Measurements from ENCODE around the gene POLE3. TPM values are rescaled to one million over a fixed set of nuclear protein-coding genes. Genes with fewer than 3 reads are reported as not detected.
A peak's percentile ranks its signal among the peaks of the same experiment; 100 is the strongest.
"Not testable (repeated sequence)": the region's sequence is repeated elsewhere in the genome, so short reads cannot be mapped to it uniquely, and the experiment has no call there.

POLE3 gene, protein sequence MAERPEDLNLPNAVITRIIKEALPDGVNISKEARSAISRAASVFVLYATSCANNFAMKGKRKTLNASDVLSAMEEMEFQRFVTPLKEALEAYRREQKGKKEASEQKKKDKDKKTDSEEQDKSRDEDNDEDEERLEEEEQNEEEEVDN
- 46.6 TPM for polyA plus RNA-seq (ENCODE audit: insufficient read length)

DNA sequence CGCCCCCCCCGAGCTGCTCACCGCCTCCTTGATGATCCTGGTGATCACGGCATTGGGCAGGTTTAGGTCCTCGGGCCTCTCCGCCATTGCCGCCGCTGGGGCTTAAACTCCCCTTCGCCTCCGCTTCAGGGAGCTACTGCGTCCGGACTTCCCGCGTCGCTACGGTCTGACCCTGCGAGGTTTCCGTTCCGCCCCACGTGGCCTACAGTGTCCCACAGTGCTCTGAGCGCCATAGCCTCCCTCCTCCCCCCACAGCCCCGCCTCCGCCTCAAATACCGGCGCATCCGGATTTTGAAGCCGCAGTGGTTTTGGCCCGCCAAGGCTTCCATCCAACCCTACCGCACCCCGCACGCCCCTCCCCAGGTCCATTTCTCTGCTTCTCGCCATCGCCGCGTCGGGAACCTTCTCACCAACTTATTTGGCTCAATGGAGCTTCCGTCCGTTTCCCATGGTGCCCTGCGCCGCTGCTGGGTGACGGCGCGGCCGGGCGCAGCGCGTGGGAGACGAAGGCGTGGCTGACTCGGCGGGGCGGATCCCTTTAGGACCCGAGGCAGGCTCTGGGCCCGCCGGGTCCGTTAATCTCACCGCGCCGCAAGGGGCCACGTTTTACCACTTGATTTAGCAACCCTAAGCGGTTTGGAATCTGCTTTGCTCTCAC, at the start of gene POLE3, which contains the start of gene C9orf43:
Gene POLE3, minus strand, starts transcription at position 469 of the 658 bp plus-strand sequence. Its CDS starts 382 bp downstream, at position 87.
Gene C9orf43, plus strand, starts transcription at position 541 of the 658 bp plus-strand sequence. CDS start 2,747 bp downstream, outside the sequence.
- DNase-seq, result peak; percentile 97

GRCh38 chr9:113456235-113456634, 45.8 kb upstream of the POLE3 start:
- no peak for DNase-seq

GRCh38 chr9:113454914-113455761, 44.7 kb upstream of the POLE3 start:
- DNase-seq, result peak; percentile 46

DNA sequence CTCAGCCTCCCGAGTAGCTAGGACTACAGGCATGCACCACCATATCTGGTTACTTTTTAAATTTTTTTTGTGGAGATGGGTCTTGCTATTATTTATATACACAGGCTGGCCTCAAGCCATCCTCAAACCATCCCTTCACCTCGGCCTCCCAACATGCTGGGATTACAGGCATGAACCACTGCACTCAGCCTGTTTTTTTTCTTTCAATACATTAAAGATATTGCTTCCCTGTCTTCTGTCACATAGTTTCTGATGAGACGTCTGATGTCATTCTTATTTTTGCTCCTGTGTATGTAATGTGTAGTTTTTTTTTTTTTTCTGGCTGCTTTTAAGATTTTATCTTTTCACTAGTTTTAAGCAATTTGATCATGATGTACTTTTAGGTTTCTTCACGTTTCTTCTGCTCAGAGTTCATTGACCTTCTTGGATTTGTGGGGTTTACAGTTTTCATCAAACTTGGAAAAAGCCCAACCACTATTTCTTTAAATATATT, 41.7 kb upstream of the POLE3 start:
- no peak for DNase-seq

DNA sequence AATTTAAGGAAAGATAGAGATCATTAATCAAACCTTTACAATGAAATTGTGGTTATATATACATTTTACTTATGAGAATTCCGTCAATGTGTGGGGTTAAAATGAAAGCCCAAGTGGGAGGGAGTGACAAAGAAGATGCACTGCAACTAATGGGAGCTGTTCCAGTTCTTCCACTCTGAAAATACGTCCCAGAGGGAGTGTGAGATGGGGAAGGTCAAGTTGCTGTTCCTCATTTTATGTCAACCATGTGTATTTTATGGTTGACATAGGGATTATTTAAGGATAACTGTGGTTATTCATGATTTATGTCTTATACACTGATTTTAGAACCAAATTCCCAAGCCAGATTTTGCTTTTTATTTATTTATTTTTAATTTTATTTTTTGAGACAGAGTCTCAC, 38.9 kb upstream of the POLE3 start:
- no peak for DNase-seq

GRCh38 chr9:113446323-113446740, 35.9 kb upstream of the POLE3 start:
- DNase-seq, result peak; percentile 47

GRCh38 chr9:113444736-113445135, 34.3 kb upstream of the POLE3 start:
- no peak for DNase-seq

GRCh38 chr9:113437716-113438115, 27.2 kb upstream of the POLE3 start:
- not testable (repeated sequence) for DNase-seq

- DNase-seq, result no peak
Measured at GRCh38 chr9:113436728-113437515, 26.4 kb upstream of the POLE3 start.

GRCh38 chr9:113431191-113431590, 20.7 kb upstream of the POLE3 start:
- DNase-seq, result no peak

- no peak for DNase-seq
Measured at GRCh38 chr9:113428062-113428615, 17.7 kb upstream of the POLE3 start.

DNA sequence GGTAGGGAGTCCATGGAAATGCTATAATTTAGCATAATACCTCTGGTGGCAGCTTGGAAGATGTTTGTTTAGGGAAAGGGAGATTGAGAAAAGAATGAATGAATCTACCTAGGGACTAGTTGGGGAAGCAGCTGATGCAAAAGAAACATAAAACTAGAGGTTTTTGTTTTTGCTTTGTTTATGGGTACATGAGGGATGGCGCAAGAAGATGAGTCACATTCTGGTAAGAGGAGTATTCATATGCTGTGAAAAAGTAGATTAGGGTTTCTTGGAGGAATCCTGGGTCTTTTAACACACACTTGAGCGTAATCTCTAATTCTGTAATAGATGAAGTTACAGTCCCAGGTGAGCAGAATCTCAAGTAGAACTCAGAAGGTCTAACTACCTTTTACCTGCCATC, 17.2 kb upstream of the POLE3 start:
- no peak for DNase-seq

DNA sequence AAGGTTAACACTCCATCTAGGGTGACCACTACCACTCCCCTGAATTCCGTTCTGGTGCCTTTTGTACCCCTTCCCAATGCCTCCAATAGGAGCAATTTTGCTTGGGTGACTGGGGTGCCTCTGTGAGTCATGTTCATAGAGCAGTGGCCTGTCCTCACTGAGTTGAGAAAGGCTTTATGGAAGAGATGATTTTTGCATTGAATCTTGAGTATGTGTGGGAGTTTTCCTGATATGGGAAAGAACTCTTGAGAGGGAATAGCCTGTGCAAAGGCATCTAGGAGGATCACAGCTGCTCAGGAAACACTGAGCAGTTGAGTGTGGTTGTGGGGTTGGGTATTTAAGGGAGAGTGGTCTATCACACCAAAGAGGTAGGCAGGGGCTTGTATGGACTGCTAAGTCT, 16.2 kb upstream of the POLE3 start:
- DNase-seq, result no peak

DNA sequence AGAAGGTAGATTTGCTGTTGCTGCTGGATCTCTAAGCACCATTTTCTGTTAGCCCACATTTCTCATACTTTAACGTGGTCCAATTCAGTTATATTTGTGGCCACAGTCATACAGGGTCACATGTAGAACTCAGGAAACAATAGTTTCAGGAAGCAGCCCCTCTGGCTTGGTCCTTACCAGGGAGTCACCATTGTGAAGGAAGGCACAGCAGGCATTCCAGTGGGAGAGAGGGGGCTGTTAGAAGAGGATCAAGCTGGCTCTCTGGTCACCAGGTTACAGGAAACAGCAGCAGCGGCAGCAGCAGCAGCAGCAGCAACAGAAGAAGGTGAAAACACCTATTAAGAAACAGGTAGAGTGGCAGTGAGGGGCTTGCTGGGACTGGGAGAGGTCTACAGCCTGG, 14.6 kb upstream of the POLE3 start:
- no peak for DNase-seq

GRCh38 chr9:113421726-113422125, 11.3 kb upstream of the POLE3 start:
- DNase-seq, result no peak

DNA sequence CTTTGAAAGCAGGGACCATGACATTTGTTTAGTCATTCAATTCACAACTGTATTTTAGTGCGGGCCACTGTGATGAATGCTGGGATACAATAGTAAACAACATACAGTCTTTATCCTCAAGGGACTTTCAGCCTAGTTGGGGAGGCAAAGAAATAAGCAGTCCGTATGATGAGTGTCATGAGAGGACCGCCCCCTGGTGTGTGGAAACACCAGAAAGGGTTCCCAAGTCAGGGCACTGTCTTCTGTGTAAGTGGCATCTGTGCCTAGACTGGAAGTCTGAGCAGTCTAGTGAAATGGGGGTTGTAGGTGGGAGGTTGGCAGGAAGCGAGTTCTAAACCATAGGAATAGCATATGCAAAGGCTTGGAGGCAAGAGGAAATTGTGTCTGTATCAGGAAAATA, 6.9 kb upstream of the POLE3 start:
- DNase-seq, result no peak

- no peak for DNase-seq
Measured at GRCh38 chr9:113416149-113416721, 5.8 kb upstream of the POLE3 start.

GRCh38 chr9:113409883-113410206, 630 bp downstream of the POLE3 start:
- DNase-seq, result no peak

DNA sequence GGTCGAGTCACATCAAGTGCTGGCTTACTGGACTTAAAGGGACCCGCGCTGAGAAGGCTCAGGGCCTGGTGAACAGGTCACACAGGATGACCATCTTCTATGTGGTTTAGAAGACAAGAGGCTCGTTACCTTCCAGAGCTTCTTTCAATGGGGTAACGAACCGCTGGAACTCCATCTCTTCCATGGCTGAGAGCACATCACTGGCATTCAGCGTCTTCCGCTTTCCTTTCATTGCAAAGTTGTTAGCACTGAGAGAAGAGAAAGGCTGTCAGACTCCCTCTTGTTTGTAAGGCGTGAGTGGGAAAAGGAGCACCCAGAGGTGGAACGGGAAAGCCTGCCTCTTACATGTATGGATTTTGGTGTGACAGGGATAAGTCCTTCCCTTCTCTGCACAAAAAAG, 994 bp downstream of the POLE3 start:
- no peak for DNase-seq

- DNase-seq, result peak; percentile 72
Measured at GRCh38 chr9:113406873-113407511, 3.5 kb downstream of the POLE3 start.

GRCh38 chr9:113406353-113406752, 4.1 kb downstream of the POLE3 start:
- DNase-seq, result not testable (repeated sequence)

All from hindlimb muscle (tissue), 1 donor.